DMS79 (cell line): Measurements from ENCODE around the gene EGLN1.

ENCODE experiments used
- DNase-seq: peaks from one replicate; lab custom pipeline; 2025; lab: John Stamatoyannopoulos, UW

Gene EGLN1

GRCh38 chr1:231326248-231326647 lies 95.8 kb downstream of the EGLN1 start:
- no peak for DNase-seq

- no peak for DNase-seq
Observed at GRCh38 chr1:231324660-231325059, 97.4 kb downstream of the EGLN1 start.

- DNase-seq, result no peak
Observed at GRCh38 chr1:231322880-231323530, 99.1 kb downstream of the EGLN1 start.

GRCh38 chr1:231319080-231319479 lies 103.0 kb downstream of the EGLN1 start:
- no peak for DNase-seq

- no peak for DNase-seq
Observed at GRCh38 chr1:231318568-231318967, 103.5 kb downstream of the EGLN1 start.

GRCh38 chr1:231318015-231318355 lies 104.1 kb downstream of the EGLN1 start:
- DNase-seq, result no peak

GRCh38 chr1:231317306-231318014 lies 104.6 kb downstream of the EGLN1 start:
- no peak for DNase-seq

- DNase-seq, result no peak
Observed at GRCh38 chr1:231315887-231316286, 106.2 kb downstream of the EGLN1 start.
